ENCODE measurements around the gene AOX1. TPM values are rescaled to one million over a fixed set of nuclear protein-coding genes. Genes with fewer than 3 reads are reported as not detected.
"Not testable (repeated sequence)": the region's sequence is repeated elsewhere in the genome, so short reads cannot be mapped to it uniquely, and the experiment has no call there.

The AOX1 gene
- total RNA-seq, 1 donor from 2014 or later = 0.94 TPM

DNA sequence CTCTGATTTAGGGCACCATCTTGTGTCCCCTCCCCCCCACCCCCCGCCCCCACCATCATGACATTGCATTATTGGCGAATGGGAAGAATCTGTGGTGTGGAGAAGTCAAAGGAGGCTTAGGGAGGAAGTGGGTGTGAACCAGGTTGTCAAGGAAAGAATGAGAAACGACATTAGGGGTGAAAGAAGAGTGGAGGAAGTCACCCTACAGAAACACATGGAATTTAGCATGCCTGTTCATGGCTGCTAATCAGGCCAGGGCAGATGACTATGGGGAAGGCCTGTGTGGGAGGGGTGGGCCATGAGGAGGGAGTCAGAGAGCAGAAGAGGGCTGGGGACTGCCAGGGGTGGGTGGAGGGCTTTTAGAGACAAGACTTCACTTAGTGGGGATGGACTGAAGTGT is 81.6 kb downstream of the AOX1 start:
- no peak for DNase-seq

DNA sequence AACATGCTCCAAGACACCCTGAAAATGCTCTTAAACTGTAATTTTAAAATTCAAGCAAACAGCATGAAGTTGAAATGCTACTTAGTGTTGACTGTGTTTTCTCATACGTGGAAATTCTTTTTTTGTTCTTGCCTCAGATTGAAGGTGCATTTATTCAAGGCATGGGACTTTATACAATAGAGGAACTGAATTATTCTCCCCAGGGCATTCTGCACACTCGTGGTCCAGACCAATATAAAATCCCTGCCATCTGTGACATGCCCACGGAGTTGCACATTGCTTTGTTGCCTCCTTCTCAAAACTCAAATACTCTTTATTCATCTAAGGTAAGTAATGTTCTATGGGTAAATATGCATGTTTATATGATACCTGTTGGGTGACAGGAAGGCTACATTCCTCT is 82.7 kb downstream of the AOX1 start:
- no peak for DNase-seq

DNA sequence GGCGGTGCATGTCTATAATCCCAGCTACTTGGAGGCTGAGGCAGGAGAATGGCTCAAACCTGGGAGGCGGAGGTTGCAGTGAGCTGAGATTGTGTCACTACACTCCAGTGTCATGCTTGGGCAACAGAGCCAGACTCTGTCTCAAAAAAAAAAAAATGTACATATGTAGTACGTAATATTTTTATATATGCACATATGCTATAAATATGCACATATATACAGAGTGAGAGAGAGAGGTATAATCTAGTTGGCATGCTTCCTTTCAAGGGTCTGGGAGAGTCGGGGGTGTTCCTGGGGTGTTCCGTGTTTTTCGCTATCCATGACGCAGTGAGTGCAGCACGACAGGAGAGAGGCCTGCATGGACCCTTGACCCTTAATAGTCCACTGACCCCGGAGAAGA is 83.5 kb downstream of the AOX1 start:
- DNase-seq = no peak

DNA sequence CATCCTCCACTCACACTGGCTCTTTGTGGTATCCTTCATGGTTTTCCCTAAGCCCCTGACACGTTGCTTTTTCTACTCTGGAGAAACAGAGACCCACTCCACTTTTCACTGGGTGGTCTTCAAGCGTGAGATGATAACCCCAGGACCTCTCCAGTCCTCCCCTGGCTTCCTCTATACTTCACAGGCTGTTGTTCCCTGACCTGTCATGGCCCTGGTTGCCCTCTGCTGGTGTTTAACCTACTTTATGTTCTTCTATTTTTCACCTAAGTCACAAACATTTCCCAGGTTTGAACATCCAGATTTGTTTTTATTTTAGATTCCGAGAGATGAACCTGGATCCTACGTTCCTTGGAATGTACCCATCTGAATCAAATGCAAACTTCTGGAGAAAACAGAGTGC is 84.5 kb downstream of the AOX1 start:
- DNase-seq = no peak

DNA sequence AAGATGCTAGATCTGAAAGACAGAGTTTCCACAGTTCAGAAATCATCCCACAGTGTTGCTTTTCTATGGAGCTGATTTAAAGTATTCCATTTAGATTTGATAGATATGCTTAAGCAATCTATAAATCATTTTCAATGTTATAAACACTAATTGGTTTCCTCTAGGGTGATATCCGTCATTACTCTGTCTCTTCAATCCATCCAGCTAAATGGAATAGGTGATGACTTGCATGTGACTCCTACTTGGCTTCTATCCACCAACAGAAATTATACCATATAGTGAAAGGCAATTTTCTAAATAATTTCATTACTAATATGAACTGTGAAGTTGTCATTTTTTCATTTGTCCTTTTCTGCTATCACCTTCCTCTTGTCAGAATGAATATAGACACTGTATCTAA is 84.9 kb downstream of the AOX1 start:
- DNase-seq = no peak

DNA sequence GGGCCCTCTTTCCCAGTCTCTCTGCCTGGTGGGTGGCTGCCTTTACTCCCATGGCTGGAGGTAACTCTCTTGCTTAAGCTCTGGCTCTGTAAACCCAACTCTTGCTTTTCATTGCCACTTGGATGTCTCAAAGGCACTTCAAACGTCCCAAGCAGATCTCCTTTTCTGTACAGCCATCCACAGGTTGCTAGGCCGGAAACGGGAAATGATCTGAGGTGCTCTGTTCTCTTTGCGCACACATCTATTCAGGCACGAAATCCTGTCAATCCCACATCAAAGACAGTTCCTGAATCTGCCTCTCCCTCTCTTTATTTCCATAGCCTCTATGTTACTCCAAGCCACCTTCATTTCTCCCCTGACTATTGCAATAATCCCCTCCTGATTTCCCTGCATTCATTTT is 87.4 kb downstream of the AOX1 start:
- no peak for DNase-seq

DNA sequence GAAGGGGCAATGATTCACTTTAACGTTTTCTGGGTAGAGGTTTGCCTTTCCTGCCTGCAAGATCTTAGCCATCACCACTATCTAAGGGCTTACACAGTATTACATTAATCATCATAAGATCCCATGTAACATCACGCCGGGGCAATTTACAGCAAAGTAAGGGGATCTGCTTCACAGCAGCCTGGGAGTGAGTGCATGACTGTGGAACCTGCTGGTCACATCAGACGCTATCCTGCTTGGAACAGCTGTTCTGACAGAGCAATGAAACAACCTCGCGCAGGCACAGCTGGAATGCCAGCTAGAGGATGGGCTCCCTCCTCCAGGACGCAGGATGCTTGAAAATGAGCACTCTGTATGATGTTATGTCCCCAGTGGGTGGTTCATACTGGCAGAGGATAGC is 89.0 kb downstream of the AOX1 start:
- no peak for DNase-seq

DNA sequence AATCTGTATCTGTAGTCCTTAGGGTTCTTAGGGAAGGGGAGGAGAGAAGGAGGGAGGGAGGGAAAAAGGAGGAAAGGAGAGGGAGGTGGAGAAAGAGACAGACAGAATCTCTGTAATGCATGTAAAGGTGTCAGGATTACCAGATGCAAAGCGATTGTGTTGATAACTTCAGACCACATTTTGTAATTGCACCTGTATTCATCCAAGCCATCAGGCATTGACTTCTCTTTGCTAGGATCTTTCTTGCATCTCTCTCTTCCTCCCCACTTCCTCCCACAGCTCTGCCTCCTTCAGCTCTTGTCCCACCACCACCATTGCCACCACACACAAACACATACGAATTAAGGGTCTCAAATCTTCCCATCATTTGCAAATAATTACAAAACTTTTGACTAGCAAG is 91.4 kb downstream of the AOX1 start:
- no peak for DNase-seq

DNA sequence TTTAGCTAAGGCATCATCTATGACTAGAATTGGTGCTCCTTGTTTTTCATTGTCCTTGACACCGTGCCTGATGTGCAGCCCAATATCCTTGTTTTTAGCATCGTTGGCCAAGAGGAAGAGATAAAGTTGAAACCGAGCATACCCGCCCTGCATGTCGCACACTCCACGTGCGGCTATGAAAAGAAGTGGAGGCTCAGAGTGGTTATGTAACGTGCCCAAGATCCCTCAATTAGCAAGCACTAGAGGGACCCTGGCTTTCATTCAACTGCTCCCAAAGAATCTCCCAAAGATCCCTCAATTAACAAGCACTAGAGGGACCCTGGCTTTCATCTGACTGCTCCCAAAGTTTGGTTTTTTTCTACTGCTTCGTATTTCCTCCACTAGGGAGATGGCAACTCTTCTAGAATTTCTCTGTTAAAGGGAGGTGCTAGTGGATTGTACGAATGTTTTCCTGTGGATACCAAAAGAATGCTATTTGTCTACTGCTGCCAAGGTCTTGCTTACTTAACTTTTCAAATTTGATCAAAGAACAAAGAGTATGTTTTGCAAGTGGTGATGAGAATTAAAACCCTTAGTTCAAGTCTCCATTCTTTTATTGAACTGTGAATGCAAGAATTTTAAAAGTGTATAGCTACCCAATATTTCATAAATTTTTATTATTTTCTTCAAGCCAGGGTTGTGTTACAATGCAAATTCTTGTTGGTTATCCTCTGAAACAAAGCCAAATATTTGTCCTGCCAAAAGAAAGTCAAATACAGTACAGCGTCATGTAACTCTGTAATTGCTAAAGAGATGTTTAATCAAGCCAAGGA is 92.1 kb downstream of the AOX1 start:
- DNase-seq = no peak

DNA sequence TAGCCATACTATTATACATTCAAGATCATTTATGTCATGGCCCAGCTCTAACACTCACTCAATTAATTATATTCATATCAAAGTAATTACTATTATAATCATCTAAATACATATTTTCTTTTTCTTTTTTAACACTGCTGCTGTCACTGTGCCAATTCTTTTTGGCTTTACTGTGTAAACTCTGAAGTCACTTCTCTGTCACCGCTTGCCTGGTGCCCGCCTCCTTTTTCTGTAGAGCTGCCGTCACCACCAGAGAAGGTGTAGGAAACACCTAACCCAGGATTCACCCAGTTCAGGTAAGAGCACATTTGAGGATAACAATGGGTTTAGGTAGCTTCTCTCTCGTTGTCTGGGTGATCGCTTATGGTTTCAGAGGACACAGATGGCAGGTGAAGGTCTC is 93.3 kb downstream of the AOX1 start:
- no peak for DNase-seq

DNA sequence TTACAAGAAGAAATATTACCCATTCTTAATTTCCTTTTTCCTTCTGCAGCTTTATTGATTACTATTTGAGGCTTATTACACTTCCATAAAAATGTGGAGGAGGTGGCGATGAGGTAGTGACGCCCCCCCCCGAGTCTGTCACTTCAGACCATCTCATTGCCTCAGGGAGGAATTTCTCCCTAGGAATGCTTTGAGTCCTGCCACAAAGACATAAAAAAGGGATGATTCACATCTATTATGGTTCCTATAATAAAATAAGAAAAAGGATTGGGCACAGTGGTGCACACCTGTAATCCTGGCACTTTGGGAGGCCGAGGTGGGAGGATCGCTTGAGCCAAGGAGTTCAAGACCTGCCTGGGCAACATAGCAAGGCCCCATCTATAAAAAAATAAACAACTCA is 93.7 kb downstream of the AOX1 start:
- no peak for DNase-seq

DNA sequence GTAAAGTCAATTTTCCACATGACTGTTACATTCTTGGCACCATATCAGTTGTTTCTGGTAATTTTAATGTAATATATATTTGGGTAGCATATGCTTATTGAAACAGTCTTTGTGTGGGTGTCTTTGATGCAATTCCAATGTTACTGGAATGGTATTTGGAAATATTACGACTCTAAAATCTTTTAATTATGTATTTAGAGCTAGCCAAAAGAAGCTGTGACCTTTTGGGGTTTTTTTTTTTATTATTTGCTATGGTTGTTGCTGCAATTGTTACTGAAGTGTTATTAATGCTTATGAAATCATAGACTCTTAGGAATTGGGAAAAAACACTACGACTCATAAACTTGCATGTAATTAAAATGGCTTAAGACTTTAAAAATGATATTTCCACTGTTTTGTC is 95.9 kb downstream of the AOX1 start:
- no peak for DNase-seq

DNA sequence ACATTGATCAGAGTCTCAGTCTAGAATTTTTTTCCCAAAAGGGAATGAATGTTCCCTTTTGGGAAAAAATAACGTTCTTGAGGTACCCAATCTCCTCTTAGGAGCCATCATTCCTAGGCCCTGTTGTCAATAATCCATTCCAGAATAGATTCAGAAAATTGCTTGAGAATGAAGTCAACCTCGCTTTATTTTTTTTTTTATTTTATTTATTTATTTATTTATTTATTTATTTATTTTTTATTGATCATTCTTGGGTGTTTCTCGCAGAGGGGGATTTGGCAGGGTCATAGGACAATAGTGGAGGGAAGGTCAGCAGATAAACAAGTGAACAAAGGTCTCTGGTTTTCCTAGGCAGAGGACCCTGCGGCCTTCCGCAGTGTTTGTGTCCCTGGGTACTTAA is 96.6 kb downstream of the AOX1 start:
- DNase-seq = not testable (repeated sequence)

DNA sequence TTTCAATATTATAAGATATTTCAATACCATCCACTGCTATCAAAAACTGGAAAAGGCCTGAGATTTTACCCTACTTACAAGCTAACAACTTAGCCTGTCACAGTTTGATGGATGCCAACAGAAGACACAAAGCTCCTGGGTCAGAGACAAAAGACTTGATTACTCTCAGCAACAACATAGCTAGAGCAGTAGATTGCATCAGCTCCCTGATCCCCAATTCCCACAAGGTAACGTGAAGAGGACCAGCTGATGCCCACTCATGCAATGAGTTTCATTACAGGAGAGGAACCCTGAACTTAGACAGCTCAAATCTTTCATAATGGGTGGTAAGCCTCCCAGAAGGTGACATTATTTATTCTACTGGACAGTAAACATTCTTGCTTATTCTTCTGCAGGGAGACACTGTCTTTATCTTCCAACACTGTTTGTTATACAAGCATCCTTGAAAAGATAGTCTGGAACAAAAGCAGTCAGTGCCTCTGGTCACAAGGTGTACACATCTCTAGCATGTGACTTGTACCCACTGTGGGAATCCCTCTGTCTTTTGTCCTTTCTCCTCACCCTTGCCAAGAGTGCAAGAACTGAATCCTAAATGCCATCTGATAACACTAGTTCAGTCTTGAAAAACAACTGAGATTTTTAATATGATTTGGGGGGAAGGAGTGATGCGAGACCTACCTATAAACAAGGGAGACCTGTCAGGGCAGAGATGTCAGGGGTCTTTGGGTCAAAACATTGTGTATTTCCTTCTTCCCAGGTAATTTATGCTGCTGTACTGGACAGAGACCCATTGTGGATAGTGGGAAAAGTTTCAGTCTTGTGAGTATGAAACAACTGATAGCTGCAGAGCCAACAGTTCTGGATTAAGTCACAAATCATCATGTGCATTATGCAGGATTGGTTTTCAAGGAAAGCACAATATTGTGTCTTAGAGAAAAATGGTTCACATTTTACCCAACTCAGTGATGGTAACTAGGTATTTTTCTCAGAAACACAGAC is 102.4 kb downstream of the AOX1 start:
- DNase-seq = no peak

DNA sequence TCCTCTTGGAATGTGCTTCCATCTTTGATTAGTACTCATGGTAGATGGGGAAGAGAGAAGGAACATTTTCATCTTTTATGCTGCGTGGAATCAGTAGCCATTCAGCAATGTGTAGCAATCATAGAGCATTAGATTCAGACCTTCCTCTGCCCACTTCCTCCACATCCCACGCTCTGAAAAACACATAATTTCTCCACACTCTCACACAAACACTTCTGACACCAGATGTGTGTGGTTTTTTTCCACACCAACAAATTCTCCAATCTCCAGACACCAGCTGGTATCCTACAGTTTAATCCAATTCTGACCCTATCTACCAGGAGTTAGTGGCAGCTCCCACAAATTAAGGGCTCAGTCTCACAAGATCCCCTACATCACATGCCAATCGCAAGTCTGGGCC is 103.3 kb downstream of the AOX1 start:
- no peak for DNase-seq

DNA sequence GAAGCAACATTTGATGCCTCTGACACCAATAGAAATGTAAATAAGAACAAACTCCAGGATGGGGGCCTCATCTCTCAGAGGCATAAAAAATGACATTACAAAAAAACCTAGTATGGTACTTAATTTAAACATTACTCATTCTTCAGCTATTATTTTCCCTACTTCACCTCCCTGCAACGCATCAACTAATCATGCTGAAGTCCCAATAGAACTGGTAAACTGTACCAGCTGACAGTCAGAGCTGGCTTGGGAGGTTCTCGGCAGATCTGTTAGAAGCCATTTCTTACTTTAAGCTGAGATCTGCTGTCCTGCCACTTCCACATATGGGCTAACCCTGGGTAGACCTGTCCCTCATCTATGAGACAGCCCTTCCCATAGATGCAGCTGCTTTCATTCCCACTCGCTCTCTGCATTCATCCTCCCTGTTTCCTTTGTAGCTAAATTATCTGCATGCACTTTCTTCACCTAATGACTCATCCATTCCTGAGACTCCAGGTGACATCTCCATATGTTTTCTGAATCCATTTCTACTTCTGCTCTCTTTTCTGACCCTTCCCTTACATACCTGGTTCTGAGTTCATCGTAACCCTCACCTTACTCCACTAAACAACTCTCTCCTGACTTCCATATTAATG is 108.1 kb downstream of the AOX1 start:
- DNase-seq = no peak

DNA sequence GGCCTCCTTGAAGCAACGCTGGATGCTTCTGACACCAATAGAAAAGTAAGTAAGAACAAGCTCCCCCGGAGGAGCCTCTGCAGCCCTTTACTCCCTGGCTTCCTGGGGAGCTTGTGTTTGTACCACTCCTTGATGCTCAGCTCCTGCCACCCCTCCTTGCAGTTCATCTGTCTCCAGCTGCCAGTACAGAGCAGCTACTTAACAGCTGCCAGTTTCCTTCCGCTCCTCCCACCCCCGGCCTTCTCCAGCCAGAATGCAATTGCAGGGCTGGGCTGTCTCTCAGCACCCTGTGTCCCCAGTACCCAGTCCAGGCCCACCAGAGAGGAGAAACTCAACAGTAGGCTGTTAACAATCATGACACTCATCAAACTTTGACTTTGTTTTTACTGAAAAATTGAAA is 109.4 kb downstream of the AOX1 start:
- no peak for DNase-seq

DNA sequence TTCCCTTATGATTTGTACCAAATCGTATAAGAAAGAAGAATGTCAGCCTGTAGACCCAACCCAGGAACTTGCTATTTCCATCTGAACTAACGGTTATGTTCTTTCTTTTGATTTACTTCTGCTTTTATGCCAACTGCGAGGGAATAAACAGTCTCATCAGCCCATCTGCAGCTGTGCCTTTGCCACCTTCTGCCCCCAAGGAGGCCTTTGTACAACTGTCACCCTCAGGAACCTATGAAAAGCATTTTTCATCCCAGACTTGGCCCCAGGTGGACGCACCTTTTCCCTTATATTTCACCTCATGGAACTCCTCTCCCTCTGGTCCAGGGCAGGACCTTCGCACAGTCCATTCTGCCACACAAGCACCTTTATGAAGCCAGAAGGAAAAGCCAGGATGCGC is 109.8 kb downstream of the AOX1 start:
- no peak for DNase-seq

DNA sequence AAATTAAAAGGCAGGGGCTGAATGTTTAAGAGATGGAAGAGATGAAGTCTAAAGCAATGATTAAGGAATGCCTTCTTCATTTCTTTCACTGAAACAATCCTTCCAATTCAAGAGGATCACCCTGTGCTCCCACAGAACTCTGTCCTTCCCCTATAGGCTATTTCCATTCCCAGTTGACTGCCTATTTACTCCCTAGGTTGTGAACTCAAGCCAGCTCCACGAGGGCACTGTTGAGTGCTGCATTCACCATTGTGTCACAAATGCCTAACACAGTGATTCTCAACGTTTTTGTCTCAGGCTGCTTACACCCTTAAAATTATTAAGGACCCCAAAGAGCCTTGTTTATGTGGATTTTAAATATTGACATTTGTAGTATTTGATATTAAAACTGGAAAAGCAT is 112.4 kb downstream of the AOX1 start:
- DNase-seq = no peak

DNA sequence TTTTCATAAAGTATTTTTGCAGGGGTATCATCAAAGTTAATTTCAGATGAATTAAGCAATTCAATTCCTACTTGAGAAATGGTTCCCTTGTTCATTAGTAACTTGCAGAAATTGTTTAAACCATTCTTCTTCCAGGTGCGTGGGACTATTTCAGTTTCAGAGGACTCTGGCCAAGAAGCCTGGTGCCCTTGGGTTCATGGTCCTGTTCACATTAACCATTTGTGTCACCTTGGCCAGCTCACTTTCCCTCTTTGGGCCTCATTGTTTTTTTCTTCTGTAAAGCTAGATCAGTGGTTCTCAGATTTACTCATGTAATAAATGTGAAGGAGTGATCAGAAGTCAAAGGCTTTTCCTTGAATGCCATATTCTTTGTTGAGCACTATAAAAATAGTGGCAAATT is 113.5 kb downstream of the AOX1 start:
- no peak for DNase-seq

DNA sequence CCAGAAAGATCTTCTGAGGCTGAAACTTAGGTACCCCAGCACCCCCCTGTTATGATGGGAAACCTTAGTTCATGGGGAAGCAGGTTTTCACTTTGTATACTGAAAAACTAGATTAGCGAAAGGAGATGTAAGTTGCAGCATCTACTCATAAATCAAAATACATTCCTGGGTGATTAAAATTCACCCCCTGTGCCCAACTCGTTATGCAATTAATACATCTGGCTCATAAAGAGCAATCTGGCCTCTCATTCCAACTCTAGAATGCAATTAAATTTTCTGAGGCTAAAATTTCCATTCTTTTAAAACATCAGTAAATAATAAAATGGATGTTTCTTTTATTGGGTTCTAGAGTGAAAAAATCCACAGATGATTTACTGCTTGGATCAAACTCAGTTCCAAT is 115.0 kb downstream of the AOX1 start:
- no peak for DNase-seq

DNA sequence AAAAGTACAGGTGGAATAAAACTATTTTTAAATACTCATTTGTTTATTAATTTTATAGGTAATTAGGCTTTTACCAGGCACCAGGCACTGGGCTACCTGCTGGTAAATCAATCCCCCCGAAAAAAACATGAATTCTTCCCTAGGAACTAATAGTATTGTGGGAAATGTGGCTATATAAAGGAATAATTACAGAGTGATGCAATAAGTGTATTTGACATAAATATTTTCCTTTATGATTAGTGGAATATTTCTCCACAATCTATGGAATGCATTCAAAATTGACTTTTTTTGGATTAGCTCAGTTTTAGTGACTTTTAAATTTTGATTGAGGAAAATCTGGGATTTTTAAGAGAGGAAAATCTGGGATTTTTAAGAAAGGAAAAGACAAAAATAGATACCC is 116.2 kb downstream of the AOX1 start:
- no peak for DNase-seq

DNA sequence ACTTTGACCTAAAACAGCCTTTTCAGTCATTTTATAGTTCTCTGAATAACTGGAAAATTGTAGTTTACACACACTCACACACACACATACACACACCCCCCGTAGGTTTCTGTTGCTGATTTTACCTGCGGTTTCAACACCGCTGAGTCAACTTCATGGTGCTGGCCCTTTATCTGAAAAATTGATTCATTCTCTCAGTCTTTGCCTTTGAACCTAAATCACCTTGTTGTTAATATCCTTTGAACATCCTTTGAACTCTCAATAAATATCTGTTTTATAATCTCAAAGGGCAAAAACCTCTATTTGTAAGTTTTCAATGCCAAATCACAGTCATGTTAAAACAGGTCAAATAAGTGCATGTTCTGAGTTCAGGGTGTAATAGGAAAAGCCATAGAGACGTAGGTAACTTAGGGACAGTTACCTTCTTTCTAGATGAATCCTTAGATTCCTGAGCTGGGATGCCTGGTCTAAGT is 116.9 kb downstream of the AOX1 start:
- no peak for DNase-seq
